Measurements from ENCODE around the gene C5orf63. TPM values are rescaled to one million over a fixed set of nuclear protein-coding genes. Genes with fewer than 3 reads are reported as not detected.

The C5orf63 gene
- total and polyA plus RNA-seq, 9 donors, result 1.7 to 6.6 (median 3.5) TPM

- H3K4me1 ChIP-seq (ENCODE audit: insufficient read depth), result no peaks in the 10 kb centered on the region
- 62 to 76% (median 67%) methylated on average over 2 of the region's 2 CpGs for WGBS, 3 donors
- intact Hi-C loops (cut with DNase I), result no loop called here
- H3K9me3 ChIP-seq, result no peaks in the 10 kb centered on the region
- no peak overlapping the region for H3K27ac ChIP-seq
- no peaks in the 10 kb centered on the region for H3K36me3 ChIP-seq
- H3K27me3 ChIP-seq, result no peaks in the 10 kb centered on the region
- no peak overlapping the region for H3K4me3 ChIP-seq
- no peak for TF ChIP-seq EP300 (IDR thresholded peaks at IDR 0.05)
- TF ChIP-seq POLR2A (IDR thresholded peaks at IDR 0.05), result no peak
- no peak for TF ChIP-seq CTCF (IDR thresholded peaks at IDR 0.05)
- no peak for DNase-seq
Measured at GRCh38 chr5:127063257-127063913, 9.9 kb downstream of the C5orf63 start.

- TF ChIP-seq EP300 (IDR thresholded peaks at IDR 0.05), result no peak
- no peak for TF ChIP-seq CTCF (IDR thresholded peaks at IDR 0.05)
- no peak for TF ChIP-seq POLR2A (IDR thresholded peaks at IDR 0.05)
- no peak for DNase-seq
- no peak overlapping the region for H3K4me3 ChIP-seq
- WGBS, 3 donors, result 49 to 66% (median 59%) methylated on average over 1 of the region's 1 CpG
- no peaks in the 10 kb centered on the region for H3K4me1 ChIP-seq (ENCODE audit: insufficient read depth)
- H3K27ac ChIP-seq, result no peak overlapping the region
- no peaks in the 10 kb centered on the region for H3K9me3 ChIP-seq
- intact Hi-C loops (cut with DNase I), result no loop called here
- no peaks in the 10 kb centered on the region for H3K36me3 ChIP-seq
- H3K27me3 ChIP-seq, result no peaks in the 10 kb centered on the region
Measured at GRCh38 chr5:127061956-127062355, 11.3 kb downstream of the C5orf63 start.

GRCh38 chr5:127061537-127061936 is 11.8 kb downstream of the C5orf63 start:
- no peaks in the 10 kb centered on the region for H3K36me3 ChIP-seq
- TF ChIP-seq EP300 (IDR thresholded peaks at IDR 0.05) (no peak), POLR2A (IDR thresholded peaks at IDR 0.05) (no peak), CTCF (IDR thresholded peaks at IDR 0.05) (no peak)
- no peak overlapping the region for H3K27ac ChIP-seq
- no peak for DNase-seq
- no peaks in the 10 kb centered on the region for H3K9me3 ChIP-seq
- no peak overlapping the region for H3K4me3 ChIP-seq
- H3K27me3 ChIP-seq, result no peaks in the 10 kb centered on the region
- no peaks in the 10 kb centered on the region for H3K4me1 ChIP-seq (ENCODE audit: insufficient read depth)
- intact Hi-C loops (cut with DNase I), result no loop called here
- WGBS, 3 donors, result 84 to 91% (median 85%) methylated on average over 1 of the region's 1 CpG

GRCh38 chr5:127060470-127060985 is 12.8 kb downstream of the C5orf63 start:
- Histone ChIP-seq H3K27me3 (no peaks in the 10 kb centered on the region), H3K36me3 (no peaks in the 10 kb centered on the region), H3K27ac (no peak overlapping the region), H3K4me3 (no peak overlapping the region), H3K9me3 (no peaks in the 10 kb centered on the region), H3K4me1 (ENCODE audit: insufficient read depth) (no peaks in the 10 kb centered on the region)
- intact Hi-C loops (cut with DNase I), result no loop called here
- no peak for DNase-seq
- WGBS, 3 donors, result 55 to 71% (median 59%) methylated on average over 1 of the region's 1 CpG
- TF ChIP-seq POLR2A (IDR thresholded peaks at IDR 0.05) (no peak), CTCF (IDR thresholded peaks at IDR 0.05) (no peak)
